GM18868 (cell line): ENCODE data around the gene KRT13.

ENCODE experiments used
- ATAC-seq: cut with Tn5 transposase; IDR thresholded peaks from one replicate; pipeline ENCODE4 v1.9.1; 2021; ENCODE audit warnings: mild to moderate bottlenecking, moderate library complexity; ENCODE audit not compliant: unreplicated experiment

The KRT13 gene

GRCh38 chr17:41475421-41475820, 30.0 kb downstream of the KRT13 start:
- no peak for ATAC-seq

DNA sequence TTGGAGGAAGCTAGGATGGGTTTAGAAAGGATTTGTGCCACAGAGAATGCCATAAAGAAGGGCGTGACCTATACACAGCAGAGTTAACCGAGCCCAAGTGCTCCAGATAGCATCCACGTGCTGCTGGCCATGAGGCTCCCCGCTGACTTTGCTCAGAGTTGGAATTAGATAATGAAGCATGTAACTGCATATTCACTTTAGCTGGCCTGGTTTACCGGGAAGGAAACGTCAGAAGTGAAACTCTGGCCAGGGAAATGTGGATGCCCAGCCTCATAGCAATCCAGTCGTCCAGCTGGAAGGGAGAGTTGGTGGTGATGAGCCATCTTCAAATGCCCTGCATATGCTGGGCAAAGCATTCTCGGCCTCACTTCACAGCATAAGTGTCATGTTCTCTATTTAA, 30.5 kb downstream of the KRT13 start:
- no peak for ATAC-seq

DNA sequence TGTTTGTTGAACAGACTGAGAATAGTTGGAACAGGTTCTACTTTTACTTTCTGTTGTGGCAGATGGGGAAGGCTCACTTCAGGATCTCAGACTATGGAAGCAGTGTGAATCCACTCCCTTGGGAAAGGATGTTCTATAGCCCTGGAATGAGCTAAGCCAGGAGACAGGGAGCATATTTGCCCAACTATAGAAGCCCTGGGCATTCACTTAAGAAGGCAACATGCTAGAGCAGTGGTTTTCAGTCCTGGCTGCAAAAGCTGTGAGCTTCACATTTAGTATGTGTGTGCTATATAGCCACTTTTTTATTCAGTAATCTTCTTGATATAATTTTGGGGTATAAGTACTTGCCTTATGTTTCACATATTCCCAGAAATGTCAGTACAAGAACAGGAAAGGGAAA, 37.1 kb downstream of the KRT13 start:
- no peak for ATAC-seq

- no peak for ATAC-seq
These were observed 37.9 kb downstream of the KRT13 start for GRCh38 chr17:41467561-41467960.

- ATAC-seq: no peak
These were observed 38.4 kb downstream of the KRT13 start, which contains the start of gene KRT32 for GRCh38 chr17:41466988-41467387. Gene KRT32, minus strand, starts transcription at chr17:41467386. Its CDS starts 61 bp downstream, at chr17:41467325.

- no peak for ATAC-seq
These were observed 40.7 kb downstream of the KRT13 start for GRCh38 chr17:41464682-41465081.

DNA sequence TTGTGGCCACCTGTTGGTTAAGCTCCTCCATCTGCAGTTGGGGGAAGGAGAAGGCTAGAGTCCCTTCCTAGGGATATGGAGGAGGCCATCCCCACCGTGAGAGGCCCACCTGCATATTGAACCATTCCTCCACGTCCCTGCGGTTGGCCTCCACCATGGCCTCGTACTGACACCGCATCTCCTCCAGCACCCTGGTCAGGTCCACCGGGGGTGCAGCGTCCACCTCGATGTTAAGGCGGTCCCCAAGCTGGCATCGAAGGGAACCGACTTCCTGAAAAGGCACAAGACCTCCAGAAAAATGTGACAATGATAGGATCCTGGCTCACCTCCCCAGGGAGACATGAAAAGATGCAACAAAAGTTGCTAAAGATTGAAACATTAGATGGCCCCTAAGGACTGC, 41.2 kb downstream of the KRT13 start:
- no peak for ATAC-seq

- ATAC-seq: no peak
These were observed 41.7 kb downstream of the KRT13 start for GRCh38 chr17:41463746-41464145.

- ATAC-seq: no peak
These were observed 42.7 kb downstream of the KRT13 start for GRCh38 chr17:41462705-41463104.

DNA sequence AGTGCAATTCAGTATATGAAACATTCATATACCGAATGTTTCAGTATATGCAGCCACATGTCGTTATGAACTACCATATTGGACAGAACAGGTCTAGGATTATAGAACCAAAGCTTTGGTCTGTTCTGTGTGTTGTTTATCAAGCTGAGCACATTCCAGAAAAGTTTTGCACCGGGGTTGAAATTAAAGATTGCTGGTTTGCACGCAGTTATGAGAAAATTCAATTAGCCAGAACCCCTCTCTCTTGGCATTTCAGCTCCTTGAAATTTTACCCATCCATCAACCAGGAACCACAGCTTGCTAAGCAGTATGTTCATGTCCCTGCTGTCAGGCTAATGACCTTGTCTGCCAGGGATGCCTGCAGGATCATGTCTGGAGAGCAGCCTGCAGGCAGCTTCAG, 47.7 kb downstream of the KRT13 start:
- ATAC-seq: no peak

GRCh38 chr17:41456204-41456603, 49.2 kb downstream of the KRT13 start:
- ATAC-seq: no peak

DNA sequence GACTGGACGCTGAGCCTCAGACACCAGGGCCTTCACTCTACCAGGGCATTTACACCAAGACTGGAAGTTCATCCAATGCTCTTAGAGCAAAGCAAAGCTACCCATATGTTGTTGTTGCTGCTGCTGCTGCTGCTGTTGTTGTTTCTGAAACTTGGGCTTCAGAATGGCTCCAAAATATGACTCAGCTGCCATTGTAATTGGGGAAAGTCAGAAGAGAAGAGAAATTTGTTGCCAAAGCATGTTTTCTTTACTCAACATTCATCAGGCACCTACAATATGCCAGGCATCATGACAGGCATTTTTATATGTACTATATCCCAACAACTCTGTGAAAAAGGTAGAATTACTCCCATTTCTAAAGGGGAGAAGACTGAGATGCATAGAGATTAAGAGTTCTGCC, 50.2 kb downstream of the KRT13 start:
- no peak for ATAC-seq

DNA sequence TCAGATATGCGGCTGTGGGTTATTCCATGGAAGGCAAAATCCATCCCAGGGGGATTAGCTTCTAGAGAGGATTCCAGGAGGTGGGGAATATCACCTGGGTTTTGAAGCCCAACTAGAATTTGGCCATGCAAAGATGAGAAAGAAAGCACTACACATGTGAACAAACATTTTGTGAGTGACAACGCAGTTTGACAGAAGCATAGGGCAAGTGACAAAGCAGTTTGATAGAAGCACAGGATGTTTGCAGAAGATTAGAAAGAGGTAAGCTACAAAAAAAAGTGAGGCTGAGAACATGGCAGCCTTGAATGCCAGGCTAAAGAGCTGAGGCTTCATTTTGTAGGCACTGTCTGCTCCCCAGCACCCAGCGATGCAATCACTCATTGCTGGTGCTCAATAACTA, 52.3 kb downstream of the KRT13 start:
- no peak for ATAC-seq

DNA sequence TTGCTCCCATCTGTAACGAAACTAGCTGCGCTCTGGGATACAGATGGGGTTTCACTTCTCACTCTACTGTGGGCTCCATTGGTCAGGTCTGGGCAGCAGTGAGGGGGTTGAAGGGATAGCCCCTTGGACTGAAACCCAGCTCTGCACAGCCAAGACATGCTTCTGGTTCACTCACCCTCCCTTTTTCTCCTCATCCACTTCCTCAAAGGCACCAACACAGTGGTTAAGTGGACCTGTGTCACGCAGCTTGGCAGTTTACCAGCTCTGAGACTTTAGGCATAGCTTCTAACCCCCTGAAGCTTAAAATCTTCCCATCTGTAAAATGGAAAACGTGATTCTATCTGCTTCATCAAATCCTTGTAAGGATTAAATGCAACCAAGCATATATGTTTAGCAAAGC, 53.1 kb downstream of the KRT13 start:
- ATAC-seq: no peak

- no peak for ATAC-seq
These were observed 54.2 kb downstream of the KRT13 start for GRCh38 chr17:41451154-41451728.
